HG03139 (cell line): ENCODE measurements around the gene MSI2.

ENCODE experiments used
- ATAC-seq: cut with Tn5 transposase; IDR thresholded peaks from one replicate; pipeline ENCODE4 v1.9.1; 2021; ENCODE audit not compliant: unreplicated experiment

The MSI2 gene

DNA sequence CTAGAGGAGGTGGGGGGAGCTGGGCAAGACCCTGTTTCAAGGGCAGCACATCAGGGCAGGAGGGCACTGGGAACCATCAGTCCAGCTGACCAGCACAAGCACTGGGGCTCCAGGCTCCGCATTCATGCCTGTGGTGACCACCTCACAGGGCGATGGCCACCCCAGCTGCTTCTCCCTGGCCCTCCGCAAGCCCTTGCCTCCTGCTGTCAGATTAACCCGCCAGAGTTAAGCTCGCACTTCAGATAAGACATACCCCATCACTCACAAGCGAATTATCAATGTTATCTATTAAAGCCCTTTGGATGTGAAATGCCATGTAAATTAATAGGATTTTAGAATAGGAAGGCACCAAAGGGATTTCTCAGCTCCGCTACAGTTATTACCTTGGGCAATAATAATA lies 383.8 kb downstream of the MSI2 start:
- no peak for ATAC-seq

DNA sequence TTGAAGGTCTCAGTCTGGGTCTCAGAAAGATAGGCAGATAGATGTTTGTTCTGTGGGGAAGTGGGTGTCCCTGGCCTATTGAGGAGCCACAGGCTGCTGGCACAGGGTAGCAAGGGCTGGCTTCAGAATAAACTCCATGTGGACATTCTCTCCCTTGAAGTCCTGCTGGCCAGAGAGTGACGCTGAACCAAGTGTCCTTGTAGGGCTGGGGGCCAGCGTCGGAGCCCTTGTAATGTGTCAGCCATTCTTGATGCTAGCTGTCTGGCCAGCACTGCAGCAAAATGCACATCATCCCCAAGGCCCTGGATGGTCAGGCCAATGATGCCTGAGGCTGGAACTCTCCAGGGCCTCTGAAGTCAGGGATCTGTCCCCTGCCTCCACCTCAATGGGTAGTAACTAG lies 385.4 kb downstream of the MSI2 start:
- no peak for ATAC-seq

DNA sequence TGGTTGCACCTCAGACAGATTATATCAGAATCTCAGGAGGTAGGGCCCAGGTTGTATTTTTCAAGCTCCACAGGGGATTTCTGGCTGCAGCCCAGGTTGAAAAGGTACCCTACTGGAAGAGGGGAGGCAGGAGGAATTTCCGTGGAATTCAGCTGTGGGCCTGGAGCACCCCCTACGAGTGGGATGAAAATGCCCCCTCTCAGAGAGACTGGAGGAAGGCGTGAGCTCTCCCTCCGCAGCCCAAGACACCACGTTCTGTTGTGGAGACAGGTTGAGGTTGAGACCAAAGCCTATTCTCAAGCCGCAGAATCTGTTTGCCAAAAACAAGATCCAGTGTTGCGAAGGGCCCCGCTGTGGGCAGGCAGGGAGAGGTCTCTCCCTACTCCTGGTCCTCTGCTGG lies 386.7 kb downstream of the MSI2 start:
- no peak for ATAC-seq

- ATAC-seq: no peak
Observed at GRCh38 chr17:57644326-57644725, 388.0 kb downstream of the MSI2 start.

- ATAC-seq: no peak
Observed at GRCh38 chr17:57645950-57646665, 389.8 kb downstream of the MSI2 start.

- ATAC-seq: no peak
Observed at GRCh38 chr17:57648720-57649119, 392.4 kb downstream of the MSI2 start.

GRCh38 chr17:57649191-57649590 lies 392.9 kb downstream of the MSI2 start:
- ATAC-seq: no peak

GRCh38 chr17:57649731-57650484 lies 393.6 kb downstream of the MSI2 start:
- no peak for ATAC-seq

- no peak for ATAC-seq
Observed at GRCh38 chr17:57650548-57650947, 394.2 kb downstream of the MSI2 start.

GRCh38 chr17:57651451-57651850 lies 395.1 kb downstream of the MSI2 start:
- ATAC-seq: no peak

DNA sequence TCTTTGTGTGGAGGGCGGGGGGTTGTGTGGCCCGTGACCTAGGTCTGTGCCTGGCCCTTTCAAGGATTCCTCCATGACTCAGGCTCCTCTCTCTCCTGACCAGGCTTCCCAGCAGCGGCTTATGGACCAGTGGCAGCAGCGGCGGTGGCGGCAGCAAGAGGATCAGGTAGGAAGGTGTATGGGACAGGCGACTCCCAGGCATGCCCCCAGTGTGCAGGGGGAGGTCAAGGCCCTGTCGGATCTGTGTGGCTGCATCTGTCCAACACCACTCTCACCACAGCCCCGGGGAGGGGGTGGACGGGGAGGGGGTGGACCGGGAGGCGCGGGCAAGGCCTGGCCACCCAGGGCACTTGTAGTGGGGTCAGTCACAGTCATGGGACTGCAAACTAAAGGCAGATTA lies 395.7 kb downstream of the MSI2 start:
- no peak for ATAC-seq

DNA sequence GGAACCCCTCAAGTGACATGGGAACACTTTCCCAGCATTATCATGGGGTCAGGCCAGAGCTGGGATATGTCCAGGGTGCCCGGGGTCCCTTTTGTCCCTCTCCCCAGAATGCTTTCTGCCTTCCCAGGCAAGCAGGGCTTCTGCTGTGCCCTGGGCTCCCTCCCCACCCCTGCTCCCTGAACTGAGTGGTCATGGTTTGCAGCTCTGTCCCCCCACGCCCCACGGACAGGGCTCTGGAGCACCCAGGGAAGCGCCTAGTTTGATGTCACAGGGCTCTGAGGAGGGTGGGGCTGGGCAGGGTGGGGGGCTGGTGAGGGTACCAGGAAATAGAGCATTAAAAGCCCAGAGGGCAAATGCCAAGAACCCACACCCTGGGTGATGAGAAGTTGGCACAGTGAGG lies 396.5 kb downstream of the MSI2 start:
- ATAC-seq: no peak

DNA sequence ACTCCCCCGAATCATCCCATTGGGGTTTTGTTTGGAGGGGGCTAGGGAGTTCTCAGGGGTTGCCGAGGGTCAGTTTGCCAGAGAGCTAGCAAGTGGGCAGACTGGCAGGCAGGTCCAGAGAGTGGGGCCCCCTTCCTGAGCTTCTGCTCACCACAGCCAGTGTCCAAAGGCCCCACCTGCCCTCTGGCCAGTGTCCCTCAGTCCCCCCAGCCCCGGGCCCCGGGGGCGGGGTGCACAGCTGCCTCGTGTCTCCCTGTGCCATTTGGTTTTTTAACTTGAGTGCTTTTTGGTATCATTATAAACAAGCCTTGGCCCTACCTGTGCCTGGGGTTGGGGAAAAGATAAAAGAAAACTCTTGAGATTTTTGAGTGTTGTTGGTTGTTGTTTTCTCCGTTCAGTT lies 397.0 kb downstream of the MSI2 start:
- no peak for ATAC-seq

GRCh38 chr17:57654040-57654775 lies 397.9 kb downstream of the MSI2 start:
- ATAC-seq: no peak

GRCh38 chr17:57655553-57655952 lies 399.2 kb downstream of the MSI2 start:
- ATAC-seq: no peak

GRCh38 chr17:57657211-57657610 lies 400.9 kb downstream of the MSI2 start:
- ATAC-seq: no peak

DNA sequence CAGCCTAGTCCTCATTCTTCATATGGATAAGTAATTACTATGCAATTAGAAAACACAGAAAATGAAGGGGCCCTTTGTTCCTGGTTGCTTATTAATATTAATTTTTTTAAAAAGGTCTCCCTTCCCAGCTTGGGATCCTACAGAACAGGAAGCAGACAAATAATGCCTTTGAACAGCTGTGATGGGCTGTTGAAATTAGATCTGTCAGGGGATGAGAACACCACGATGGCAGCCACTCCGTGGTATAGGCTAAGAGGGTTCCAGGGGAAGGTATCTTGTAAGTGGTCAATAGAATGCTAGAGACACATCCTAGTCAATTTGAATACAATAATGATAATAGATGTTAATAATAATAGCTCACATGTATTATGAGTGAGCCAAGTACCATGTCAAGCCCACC lies 405.7 kb downstream of the MSI2 start:
- no peak for ATAC-seq

DNA sequence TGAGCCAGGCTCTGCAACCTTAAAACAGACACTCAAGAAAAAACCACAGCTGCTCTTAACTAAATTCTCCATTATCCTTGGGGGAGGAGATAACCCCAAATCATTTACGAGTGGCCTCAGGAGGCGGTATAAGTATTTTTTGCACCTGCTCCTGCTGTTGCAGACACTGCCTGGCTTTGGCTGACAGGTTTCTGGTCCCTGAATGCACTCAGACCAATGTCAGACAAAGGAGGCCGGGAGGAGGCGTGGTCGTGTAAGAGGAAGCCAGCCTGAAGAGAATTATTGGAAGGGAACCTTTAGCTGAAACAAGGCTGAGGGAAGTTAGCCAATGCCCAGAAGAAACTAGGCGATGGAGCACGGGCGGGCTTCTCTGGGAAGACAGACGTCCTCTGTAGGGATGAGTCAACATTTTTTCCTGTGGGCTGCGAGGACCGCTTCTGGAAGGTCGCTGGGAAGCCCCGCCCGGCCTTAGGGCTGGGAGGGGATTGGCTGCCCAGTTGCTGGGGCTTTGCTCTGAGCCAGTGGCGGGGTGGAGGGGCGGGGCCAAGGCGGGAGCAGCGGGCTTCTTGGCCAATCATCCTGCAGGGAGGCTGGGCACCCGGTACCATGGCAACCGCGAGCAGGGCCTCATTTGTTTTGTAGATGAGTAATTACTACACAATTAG lies 406.5 kb downstream of the MSI2 start:
- no peak for ATAC-seq

- no peak for ATAC-seq
Observed at GRCh38 chr17:57663326-57664070, 407.2 kb downstream of the MSI2 start.

DNA sequence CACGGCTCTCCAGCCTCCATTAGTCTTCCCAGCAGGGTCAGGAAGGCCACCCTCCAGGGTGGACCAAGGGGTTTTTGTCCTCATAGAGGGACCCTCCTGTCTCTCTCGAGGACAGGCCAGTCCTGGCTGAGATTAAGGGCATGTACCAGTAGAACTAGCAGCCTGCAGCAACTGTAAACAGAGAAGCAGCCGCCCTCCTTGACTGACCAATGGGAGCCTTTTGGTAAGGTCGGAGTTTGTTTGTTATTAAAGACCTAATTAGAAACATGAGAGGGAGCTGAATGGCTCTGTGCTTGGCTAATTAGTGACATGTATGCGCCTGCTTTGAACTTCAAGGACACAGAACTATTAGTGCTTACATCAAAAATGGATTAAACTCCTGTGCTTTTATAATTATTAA lies 408.8 kb downstream of the MSI2 start:
- no peak for ATAC-seq

GRCh38 chr17:57665696-57666095 lies 409.4 kb downstream of the MSI2 start:
- no peak for ATAC-seq
